K562 (cell line): ENCODE measurements around the gene P2RX1. TPM values are rescaled to one million over a fixed set of nuclear protein-coding genes. Genes with fewer than 3 reads are reported as not detected.
A peak's percentile ranks its signal among the peaks of the same experiment; 100 is the strongest.

Source experiments
- BHLHE40 ChIP-seq: IDR thresholded peaks from 2 replicates; pipeline ENCODE4 v1.6.1; 2011; ENCODE audit warnings: low read length, improper control_type of control experiment
- CCNT2 ChIP-seq: IDR thresholded peaks from 2 replicates; pipeline ENCODE4 v1.6.1; 2011; ENCODE audit warnings: borderline replicate concordance, low read depth, mild to moderate bottlenecking, moderate library complexity, mixed read lengths, low read length; ENCODE audit not compliant: insufficient read length; ENCODE audit errors: extremely low read depth
- E2F1 ChIP-seq: sonication (generic); formaldehyde crosslinking; IDR thresholded peaks from 2 replicates; pipeline ENCODE4 v1.8.1; 2023; ENCODE audit warnings: mild to moderate bottlenecking, missing genetic modification reagents, moderate library complexity
- E2F6 ChIP-seq, 2 experiments: IDR thresholded peaks; 2 replicates each; pipeline ENCODE4 v1.6.1; 2011; ENCODE audit warnings: borderline replicate concordance in 1 of 2, control low read depth in 1 of 2, low read depth in 1 of 2, low read length in 1 of 2, mild to moderate bottlenecking in 1 of 2, mixed read lengths in 1 of 2, moderate library complexity in 1 of 2; ENCODE audit not compliant: insufficient read depth in 1 of 2, insufficient read length in 1 of 2, poor library complexity in 1 of 2, severe bottlenecking in 1 of 2; ENCODE audit errors: extremely low read depth in 1 of 2
- GTF2A2 ChIP-seq: IDR thresholded peaks from 2 replicates; pipeline ENCODE4 v1.6.1; 2016; ENCODE audit warnings: mild to moderate bottlenecking, missing genetic modification characterization, missing compliant biosample characterization
- L3MBTL2 ChIP-seq: fragments of 450-650 bp; IDR thresholded peaks from 2 replicates; pipeline ENCODE4 v1.6.1; 2016; ENCODE audit warnings: mild to moderate bottlenecking, moderate library complexity
- LARP7 ChIP-seq: fragments of 450-650 bp; IDR thresholded peaks from 2 replicates; pipeline ENCODE4 v1.6.1; 2016
- NR2C1 ChIP-seq, 2 experiments: fragments of 450-650 bp; IDR thresholded peaks; 2 replicates each; pipeline ENCODE4 v1.6.1; 2017; ENCODE audit warnings: mild to moderate bottlenecking in 2 of 2, antibody characterized with exemption in 1 of 2, inconsistent platforms in 1 of 2, missing compliant biosample characterization in 1 of 2, missing genetic modification characterization in 1 of 2
- POLR3A ChIP-seq: IDR thresholded peaks from 2 replicates; pipeline ENCODE4 v1.6.1; 2011; ENCODE audit warnings: borderline replicate concordance, mild to moderate bottlenecking, moderate library complexity; ENCODE audit not compliant: insufficient read length, insufficient read depth; ENCODE audit errors: extremely low read depth
- PRMT5 ChIP-seq: sonication (generic); formaldehyde crosslinking; IDR thresholded peaks from 2 replicates; pipeline ENCODE4 v1.5.0; 2020; ENCODE audit warnings: missing genetic modification reagents
- RHOXF2B ChIP-seq: fragments of 250-450 bp; sonication (Bioruptor Pico); conservative IDR thresholded peaks from 2 replicates; pipeline ENCODE4 v1.5.1; 2021
- SRF ChIP-seq, 2 experiments: fragments of 250-450, 450-650 bp in 1 of 2; sonication (Bioruptor Pico) in 1 of 2; sonication (generic) in 1 of 2; formaldehyde crosslinking; IDR thresholded peaks; 2 replicates each; pipeline versions ENCODE4 v1.5.0 to v1.5.1; 2020 to 2022; ENCODE audit warnings: mild to moderate bottlenecking in 1 of 2, missing genetic modification reagents in 1 of 2
- TCF3 ChIP-seq: sonication (generic); formaldehyde crosslinking; IDR thresholded peaks from 2 replicates; pipeline ENCODE4 v1.4.0; 2020; ENCODE audit warnings: mild to moderate bottlenecking, missing genetic modification reagents
- TCF7L2 ChIP-seq: fragments of 150-350 bp; IDR thresholded peaks from 2 replicates; pipeline ENCODE4 v1.6.1; 2016; ENCODE audit warnings: low read depth, mild to moderate bottlenecking, low read length, moderate library complexity
- ZNF282 ChIP-seq: sonication (generic); formaldehyde crosslinking; IDR thresholded peaks from 2 replicates; pipeline ENCODE4 v1.8.1; 2023; ENCODE audit warnings: missing genetic modification reagents
- ZNF592 ChIP-seq: fragments of 450-650 bp; IDR thresholded peaks from 2 replicates; pipeline ENCODE4 v1.6.1; 2017; ENCODE audit warnings: antibody characterized with exemption, mild to moderate bottlenecking
- polyA plus RNA-seq, 8 experiments: library from polyadenylated mRNA; depleted of rRNA in 4 of 8; stranded (reverse) in 5 of 8; unstranded in 3 of 8; fragments of >200 nt; fragmentation: Nextera tagmentation in 2 of 8; fragmentation: Illumina TruSeq in 1 of 8; extraction: Ambion mirVana in 2 of 8; extraction: Trizol in 1 of 8; gene quantifications; 2 replicates each; pipeline versions ENCODE4 v1.2.1 to v1.2.3, GENCODE V29; 2011 to 2014; ENCODE audit warnings: inconsistent platforms in 1 of 8, missing spikeins in 1 of 8
- total RNA-seq, 7 experiments: library from RNA; depleted of rRNA in 6 of 7; stranded (reverse); fragments of >200 nt in 6 of 7; fragmentation: Illumina TruSeq in 2 of 7; extraction: Trizol in 2 of 7; gene quantifications; 2 replicates each; pipeline versions ENCODE4 v1.2.1 to v1.2.3, GENCODE V29; 2011 to 2021; ENCODE audit warnings: low replicate concordance in 1 of 7

P2RX1 gene
- total and polyA plus RNA-seq, 9 of the 15 experiments (the other 6 are each of a cell fraction or from before 2014, with no cell fraction given), result 0.27 to 20.3 (median 10.3) TPM

GRCh38 chr17:3888343-3889171 lies 27.7 kb downstream of the P2RX1 start (continued):
- peak; percentile 93 for TF ChIP-seq ZNF592
- TF ChIP-seq L3MBTL2, result peak; percentile 94
- peak; percentile 64 for TF ChIP-seq CCNT2
- TF ChIP-seq ZNF282 (CRISPR knock-in tag), result 0 out of 2 replicates have a peak, but pooled peaks have one; percentile 24
- TF ChIP-seq BHLHE40, result 0 out of 2 replicates have a peak, but pooled peaks have one; percentile 5
- 0 out of 2 replicates have a peak, but pooled peaks have one; percentile 17 for TF ChIP-seq TCF3 (CRISPR knock-in tag)
- TF ChIP-seq TCF7L2, result no peak
- TF ChIP-seq LARP7, result peak; percentile 75; the same call in 1 of the 2 replicates
- TF ChIP-seq RHOXF2B, result no peak
- peak; percentile 32; the same call in 1 of the 2 replicates for TF ChIP-seq E2F1 (CRISPR knock-in tag)
- TF ChIP-seq POLR3A, result no peak
- TF ChIP-seq GTF2A2 (tag), result no peak
- peak in 1 of 2 experiments; percentile 51; a peak in 1 of 4 replicates for TF ChIP-seq SRF (CRISPR knock-in tag; IDR thresholded peaks at IDR 0.05)
- TF ChIP-seq PRMT5 (CRISPR knock-in tag), result 0 out of 2 replicates have a peak, but pooled peaks have one; percentile 53
- TF ChIP-seq NR2C1 (IDR thresholded peaks at IDR 0.05), result no peak
- 0 out of 2 replicates have a peak, but pooled peaks have one; percentile 27 for TF ChIP-seq NR2C1 (tag; IDR thresholded peaks at IDR 0.05)
- peak; percentile 86 to 92 for TF ChIP-seq E2F6 (IDR thresholded peaks at IDR 0.05; ENCODE audit: borderline replicate concordance in 1 of 2, extremely low read depth in 1 of 2, insufficient read depth in 1 of 2, insufficient read length in 1 of 2, low read depth in 1 of 2, low read length in 1 of 2, poor library complexity in 1 of 2, severe bottlenecking in 1 of 2)
